DMS79 treated with DMSO at 0.1 percent for 48 hours (cell line): Measurements from ENCODE around the gene GRID1.

Source experiments
- DNase-seq: peaks from one replicate; lab custom pipeline; 2025; lab: John Stamatoyannopoulos, UW

The GRID1 gene

DNA sequence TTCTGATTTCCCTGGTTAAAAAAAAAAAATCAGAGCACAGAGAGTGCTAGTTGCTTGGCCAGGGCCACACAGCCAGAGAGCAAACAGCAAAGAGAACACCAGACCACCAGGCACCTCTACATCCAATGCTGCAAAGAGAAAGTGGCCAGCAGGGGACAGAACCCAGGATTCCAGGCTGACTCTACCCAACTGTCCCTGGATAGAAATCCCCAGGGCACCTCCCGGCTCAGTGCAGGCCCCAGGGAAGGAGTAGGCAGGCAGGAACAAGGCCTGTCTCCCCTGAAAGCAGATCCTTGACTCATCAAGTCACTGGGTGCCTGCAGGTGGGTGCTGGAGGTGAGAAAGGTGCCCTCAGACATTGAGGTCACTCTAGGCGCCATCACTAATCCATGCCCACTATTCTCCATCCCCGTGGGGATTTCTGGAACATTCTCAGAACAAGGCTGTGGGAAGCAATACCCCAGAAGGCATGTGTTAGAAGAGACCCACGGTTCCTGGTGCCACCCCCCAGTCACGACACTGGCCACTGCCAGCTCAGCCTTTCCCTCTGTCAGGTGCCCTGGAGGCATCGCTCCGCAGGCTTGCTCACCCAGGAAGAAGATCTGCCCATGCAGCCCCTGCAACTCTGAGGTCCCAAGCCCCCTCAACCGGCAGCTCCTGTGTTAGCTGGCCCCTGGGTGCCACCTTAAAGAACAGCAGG is 154.8 kb downstream of the GRID1 start:
- DNase-seq: no peak

DNA sequence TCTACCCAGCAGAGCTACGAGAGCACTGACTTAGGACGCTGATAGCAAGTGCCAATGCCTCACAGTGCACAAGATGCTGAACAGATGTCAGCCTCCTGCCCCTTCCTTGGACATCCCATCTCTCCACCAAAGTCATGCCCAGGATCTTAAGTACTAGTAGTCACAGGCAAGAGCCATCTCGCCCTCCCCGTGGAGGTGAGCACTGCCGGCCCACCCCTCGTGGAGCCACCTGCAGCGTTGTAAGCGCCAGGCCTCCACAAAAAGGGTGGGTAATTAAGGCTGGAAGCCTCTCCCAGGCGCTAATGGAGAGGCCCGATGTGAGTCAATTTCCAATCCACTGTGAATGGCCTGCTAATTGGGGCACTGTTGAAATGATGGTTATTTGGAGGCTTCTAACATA is 156.2 kb downstream of the GRID1 start:
- DNase-seq: no peak

DNA sequence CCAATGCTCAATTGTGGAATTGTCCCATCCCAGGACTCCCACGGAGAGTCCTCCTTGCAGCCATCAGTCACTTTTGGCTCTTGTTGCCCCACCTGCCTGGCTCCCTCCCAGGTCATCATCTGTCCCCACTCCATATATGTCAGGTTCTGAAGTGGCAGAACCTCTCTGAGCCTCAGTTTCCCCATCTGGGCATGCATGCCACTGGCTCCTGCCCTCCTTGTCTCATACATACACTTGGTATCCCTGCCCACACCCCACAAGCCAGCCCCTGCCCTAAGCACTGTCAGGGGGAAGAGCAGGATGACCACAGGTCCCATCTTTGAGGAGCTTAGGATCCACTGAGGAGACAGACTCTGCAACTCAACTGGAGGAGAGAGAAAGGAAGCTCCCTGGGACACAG is 156.9 kb downstream of the GRID1 start:
- DNase-seq: no peak

DNA sequence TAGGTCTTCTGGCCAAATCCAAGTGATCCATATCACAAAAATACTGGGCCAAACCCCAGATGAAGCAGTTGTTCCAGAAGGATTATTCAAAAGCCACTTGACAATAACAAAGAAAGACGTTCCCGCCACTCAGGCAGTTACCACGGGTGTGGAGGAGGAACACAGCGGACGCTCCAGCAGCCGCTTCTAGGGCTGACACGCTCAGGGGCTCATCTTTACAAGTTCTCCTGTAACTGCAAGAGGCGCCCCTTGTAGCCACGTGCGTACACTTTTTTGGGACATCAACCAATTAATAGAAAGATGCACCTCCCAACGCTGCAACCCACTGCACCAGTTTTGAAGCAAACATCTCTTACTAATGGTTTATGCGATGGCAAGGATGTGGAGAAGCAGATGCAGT is 159.4 kb downstream of the GRID1 start:
- DNase-seq: peak; percentile 2

DNA sequence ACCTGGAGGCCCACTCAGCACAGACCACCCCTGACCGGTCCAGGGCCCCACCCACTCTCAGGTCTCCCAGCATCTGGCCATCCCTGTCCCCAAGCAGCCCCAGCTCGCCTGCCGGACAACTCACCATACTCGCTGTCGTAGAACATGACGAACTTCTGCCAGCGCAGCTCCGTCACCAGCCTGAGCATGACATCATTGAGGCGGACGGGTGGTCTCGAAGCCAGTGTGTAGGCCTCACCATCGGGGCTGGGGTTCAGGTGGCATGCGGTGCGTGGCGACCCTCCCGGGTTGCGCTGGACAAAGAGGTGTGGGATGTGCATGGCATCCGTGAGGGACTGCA is 160.4 kb downstream of the GRID1 start:
- no peak for DNase-seq

DNA sequence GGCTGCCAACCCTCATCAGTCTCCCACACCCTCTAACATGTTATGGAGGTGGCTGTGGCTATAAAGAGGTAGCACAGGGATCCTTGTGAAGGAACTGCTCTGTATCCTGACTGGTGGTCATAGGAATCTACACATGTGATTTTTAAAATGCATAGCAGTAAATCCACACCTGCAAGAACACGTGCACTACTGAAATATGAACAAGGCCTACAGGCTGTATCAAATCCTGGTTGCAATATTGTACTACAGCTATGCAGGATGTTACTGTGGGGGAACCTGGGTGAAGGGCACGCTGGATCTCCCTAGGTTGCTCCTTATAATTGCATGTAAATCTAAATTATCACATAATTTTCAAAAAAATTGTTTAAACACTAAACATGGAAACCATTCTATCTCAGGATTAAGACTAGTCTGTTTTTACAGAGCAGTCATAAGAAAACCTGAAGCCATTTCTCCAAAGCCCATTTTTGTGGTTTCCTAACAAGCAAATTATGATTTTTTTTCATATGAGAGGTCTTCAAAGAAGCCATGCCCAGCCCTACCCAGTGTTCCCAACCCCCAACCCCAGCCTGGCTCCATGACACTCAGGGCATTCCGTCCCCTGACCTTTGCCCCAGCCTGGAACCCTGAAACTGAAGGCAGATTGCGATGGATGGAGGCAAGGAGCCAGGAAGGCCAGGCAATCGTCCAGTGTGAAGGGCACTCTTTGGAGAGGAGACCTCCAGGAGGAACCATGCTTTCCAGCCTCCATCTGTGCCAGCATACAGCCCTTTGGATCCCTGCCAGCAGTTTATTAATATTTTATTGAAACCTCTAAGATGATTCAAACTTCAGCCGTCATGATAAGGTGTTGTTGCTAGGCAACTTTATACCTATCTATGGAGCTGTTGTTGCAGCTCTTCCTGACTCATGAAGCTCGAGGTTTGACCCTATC is 161.0 kb downstream of the GRID1 start:
- no peak for DNase-seq

DNA sequence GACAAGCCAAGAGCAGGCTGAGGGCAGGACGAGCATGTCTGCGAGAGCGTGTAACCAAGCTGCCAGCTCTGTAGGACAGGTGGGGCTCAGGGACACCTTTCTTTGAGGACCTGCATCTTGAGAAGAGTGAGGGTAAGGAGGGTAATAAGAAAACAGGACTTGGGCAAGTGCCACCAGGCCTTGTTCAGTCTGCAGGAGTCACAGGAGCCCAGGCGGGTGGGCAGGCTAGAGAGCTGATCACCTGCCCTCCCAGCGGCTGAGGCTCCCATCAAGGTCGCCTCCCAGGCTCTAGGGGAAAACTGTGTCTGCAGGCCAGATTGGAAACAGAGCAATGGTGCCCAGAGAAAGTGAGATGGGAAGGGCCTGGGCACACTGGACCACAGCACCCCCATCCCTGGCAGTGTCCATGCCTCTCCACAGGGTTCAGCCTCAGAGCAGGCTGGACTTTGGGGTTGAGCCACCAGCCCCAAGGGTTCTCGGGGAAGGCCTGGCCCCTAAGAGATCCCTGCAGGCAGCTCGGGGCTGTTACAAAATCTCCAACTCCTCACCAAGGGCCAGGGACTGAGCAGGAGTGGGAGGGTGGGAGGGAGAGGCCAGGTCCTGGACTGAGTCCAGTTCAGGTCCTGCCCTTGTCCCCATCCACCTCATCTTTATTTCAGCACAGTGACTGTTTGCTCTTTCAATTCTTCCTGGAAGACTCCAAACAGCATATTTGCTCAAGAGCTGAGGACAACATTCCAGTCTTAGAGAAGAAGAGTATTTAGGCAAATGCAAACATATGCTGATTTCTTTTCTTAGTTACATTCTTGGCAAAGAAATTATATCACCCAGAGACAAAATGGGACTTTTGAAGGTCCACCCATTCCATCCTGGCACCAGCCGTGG is 161.9 kb downstream of the GRID1 start:
- no peak for DNase-seq

DNA sequence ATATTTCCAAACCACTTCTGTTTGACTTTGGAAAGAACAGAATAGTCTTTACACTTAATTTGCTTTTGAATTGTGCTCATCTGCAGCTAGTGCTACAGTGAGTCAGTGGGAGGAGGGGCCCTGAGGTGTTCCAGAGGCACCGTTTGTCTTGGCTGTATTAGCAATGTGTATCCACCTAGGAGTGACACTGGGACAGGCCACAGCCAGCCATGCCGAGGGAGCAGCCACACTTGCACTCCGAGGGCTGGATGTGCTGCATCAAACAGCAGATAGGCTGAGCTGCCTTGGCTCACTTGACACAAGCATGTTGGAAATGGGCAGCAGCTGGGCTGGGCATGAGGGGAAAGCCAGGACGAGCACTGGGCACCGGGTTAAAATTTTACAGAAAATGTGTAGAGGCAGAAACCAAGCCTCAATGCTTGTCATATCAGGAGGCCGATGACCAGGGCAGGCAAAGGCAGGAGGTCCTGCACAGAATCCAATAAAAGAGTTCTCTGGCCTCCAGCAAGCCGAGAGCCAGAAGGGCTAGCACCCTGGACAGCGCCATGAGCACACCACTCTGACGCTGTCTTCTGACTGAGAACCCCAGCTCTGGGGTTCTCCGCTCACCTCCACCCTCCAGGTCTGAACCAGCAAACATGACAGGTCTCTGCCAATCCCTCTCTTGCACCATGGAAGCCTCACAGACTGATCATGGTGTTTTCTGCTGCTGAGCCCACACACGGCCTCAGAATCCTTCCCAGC is 163.3 kb downstream of the GRID1 start:
- DNase-seq: no peak

DNA sequence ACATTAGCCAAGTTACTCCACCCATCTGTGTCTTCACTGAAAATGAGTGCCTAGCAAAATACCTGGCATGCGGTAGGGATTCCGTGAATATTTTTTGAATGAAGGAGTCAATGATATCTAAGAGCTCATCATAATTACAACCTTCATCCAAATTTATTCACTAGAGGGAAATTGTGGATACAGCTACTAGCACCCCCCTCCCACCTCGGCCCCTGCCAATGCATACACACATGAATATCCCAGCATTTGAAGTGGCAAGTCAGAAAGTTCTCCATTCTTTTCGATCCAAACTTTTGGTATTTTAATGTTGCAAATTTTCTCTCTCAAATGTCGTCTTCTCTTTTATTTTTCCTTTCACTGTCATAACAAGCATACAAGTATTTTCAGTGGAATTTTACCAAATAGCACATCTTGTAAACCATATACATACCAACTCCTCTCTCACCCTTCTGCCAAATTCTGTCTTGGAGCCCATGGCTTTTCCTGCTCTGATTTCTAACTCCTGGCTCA is 164.3 kb downstream of the GRID1 start:
- no peak for DNase-seq

DNA sequence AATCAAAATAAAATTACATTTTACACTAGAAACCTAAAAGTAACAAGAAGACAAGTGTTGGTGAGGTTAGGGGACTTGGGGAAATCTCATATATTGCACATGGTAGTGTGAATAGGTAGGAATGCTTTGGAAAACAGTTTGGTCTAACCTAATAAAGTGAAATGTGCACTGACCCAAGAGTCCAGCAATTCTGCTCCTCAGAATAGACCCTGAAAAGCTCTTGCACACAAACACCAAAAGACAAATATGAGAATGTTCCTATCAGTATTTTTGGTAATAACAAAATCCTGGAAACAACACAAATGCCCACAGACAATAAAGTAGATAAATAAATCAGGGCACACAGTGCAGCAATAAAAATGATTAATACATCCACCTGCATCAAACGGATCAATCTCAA is 165.7 kb downstream of the GRID1 start:
- DNase-seq: no peak

DNA sequence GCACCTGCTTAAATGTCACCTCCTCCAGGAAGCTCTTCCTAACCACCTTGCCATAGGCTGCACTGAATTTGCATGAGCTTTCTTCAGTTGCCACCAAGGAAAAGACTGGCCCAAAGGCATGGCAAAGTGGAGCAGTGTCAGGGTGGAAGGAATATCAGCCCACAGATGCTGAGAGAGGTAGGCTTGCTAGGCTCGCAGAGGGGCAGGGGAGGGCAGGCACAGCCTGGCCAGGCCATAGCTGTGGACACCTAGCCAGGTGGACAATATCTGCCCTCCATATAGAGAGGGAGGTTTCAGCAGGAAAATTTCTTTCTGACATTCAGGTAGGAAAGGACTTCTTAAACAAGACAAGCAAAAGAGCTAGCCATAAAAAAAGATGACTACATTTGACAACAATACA is 166.3 kb downstream of the GRID1 start:
- no peak for DNase-seq

DNA sequence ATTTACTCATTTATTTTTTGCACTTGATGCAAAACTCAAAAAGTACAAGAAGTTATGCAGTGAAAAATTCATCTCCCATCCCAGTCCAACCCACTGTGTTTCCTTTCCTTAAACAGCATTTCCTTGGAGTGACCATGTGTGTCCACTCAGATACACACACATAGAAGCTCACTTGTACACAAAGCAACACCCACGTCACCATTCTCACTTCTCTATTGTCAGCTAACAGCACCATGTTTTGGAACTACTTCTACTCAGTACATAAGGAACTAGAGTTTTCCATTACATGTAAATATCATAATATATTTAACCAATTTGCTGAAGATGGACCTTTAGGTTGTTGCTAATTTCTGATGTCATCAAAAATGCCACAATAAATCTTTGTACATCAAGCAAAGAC is 167.6 kb downstream of the GRID1 start:
- DNase-seq: no peak

DNA sequence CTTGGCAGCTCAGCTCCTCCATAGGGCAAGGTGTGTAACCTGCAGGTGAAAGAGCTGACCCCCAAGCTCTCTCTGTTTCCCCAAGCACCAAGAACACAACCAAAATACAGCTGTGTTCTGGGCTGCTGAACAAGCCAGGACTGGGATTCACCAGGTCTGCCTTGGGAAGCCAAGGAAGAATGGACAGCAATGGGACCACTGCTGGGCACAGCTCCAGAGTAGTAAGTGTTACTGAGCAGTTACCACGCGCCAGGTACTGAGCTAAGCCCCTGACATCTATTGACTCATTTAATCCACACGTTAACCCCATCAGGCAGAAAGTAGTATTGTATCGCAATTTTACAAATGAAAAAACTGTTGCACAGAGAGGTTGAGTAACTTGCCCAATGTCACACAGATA is 168.3 kb downstream of the GRID1 start:
- no peak for DNase-seq

DNA sequence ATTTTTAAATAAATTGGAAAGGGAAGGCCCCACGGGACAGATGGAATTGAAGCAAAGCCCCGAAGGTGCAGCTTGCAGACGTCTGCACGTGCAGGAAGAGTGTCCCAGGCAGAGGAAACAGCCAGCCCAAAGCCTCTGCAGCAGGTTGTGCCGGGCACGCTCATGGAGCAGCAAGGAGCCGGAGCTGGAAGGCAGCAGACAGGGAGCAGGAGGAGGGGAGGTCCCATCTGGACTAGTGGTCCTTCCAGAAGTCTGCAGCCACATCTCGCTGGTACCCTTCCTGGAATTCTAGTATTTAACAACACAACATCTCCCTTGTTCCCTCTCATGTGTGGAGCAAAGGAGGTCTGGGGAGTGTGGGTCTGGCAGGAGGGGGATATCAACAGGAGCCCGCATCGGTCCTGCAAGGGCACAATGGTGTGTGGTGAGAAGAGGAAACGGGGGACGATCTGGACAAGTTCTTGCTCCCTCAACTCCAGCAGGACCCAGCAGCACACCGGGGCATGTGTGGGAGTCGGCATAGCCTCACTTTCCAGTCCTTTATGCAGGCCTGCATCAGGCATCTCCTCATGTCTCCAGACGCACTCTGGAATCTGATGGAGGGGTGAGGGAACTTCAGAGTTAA is 169.3 kb downstream of the GRID1 start:
- DNase-seq: no peak

DNA sequence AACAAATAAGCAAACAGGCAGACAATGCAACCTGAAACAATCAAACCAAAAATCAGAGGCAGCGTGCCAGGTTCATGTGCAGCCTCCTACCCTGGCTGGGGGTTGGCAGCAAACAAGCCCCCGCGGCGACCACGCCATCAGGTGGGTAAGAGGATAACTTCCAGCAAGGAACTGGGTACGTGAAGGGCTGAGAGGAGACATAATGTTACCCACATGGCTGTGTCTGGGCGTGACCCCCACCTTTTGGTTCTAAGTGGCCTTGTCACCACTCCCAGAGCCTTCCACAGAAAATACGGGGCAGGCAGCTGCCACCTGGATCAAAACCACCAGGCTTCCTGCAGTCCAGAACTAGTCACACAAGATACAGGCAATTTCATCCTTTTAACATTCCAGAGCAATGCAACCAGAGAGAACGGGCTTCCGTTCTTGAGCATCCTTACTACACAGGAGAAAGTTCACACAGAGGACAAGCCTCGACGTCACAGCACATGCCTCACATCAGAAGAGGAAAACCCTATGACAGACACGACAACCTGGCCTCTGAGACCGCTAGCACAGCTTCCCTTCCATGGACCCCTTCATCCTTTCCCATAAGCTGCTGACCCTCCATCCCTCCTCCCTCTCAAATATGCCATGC is 171.0 kb downstream of the GRID1 start:
- peak; percentile 23 for DNase-seq

DNA sequence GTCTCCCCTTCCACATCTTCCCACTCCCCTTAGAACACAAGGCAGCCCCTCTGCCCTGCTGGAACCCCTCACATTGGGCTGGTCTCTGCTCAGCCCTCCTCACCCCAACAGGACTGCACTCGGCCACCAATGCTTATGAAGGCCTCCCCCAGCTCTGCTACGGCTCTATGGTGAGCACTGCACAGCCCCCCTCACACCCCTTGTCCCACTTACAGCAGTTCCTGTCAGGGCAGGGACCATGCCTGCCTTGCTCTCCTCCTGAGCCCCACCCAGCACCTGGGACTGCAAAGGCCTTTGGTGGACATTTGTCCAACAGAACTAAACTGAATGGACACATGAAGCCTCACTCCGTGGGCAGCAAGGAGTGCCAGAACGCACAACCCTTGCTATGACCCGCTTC is 171.9 kb downstream of the GRID1 start:
- DNase-seq: no peak

DNA sequence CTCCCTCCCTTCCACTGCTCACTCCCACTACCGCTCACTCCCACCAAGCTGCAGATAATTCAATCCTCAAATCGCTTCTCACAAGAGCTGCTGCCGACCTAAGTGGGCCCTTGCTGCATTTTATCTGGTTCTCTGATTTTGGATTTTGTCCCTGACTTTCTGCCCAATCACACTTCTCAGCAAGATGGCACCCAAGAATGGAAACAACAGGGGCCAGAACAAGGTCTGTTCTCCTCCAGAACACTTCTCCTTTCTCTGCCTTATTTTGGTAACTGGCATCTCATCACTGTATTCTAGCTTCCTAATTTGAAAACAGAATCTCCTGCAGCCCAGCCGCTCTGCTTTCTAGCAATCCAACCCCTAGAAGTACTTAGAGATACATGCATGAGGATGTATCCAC is 172.8 kb downstream of the GRID1 start:
- DNase-seq: no peak

DNA sequence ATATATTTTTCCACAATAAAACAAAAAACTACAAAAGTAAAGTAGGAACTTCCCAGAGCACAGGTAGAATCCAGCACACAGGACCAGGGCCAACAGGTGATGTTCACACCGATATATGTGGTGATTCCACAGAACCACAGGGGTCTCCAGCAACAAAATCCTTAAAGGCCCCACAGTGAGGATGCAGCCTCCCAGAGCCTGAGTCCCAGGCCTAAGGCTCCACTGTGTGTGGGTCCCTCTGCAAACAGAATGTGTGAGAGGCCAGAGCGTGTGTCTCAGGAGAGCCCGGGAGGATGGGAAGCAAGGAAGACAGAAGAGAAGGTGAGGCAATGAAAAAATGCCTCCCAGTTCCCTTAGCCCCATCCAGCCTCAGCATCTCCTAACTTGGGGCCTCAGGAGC is 173.9 kb downstream of the GRID1 start:
- no peak for DNase-seq

DNA sequence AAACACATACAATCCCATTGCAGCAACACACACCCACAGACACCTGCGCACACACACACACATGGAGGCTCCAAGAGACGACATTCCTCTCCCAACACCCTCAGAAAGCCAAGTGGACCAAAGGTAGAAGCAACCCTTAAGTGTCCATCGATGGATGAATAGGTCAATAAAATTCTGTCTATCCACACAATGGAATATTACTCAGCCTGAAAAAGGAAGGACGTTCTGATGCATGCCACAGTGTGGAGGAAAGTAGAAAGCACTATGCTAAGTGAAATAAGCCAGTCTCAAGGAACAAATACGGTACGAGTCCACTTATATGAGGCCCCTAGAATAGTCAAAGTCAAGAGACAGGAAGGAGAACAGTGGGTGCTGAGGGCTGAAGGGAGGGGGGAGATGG is 174.4 kb downstream of the GRID1 start:
- no peak for DNase-seq

DNA sequence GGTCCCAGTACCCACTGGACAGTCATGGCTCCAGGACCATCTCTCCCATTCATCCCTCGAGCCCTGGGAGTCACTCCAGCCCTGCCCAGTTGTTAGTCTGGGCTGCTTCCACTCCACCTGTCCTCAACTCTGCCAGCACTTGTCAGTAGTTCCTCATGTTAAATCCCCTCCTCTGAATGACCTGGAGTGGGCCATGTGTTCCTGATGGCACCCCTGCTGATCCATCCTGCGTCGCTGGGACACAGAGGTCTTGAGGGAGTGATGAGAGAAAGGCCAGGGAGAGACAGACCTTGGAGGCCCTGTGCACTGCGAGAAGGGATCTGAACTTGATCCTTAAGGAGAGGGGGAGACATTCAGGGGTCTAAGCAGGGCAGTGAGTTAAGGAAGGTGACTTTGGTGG is 174.9 kb downstream of the GRID1 start:
- no peak for DNase-seq

DNA sequence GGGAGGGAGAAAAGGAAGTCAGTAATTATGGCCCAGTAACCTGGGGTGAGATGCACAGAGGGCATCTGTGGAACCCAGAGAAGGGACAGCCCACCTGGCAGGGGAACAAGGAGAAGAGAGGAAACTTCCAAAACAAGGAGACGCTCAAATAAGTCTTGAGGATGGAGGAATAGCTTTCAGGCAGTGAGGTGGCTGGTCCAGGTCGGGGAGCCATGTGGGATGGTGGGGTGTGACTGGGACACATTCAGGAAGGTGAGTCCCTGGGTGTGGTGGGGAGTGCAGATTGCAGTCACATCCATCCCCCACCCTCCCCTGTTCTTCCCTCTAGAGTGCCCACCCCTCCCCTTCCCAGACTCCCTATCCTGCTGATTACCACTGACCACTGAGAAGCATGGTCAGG is 175.4 kb downstream of the GRID1 start:
- DNase-seq: no peak
